GM21360 (cell line): ENCODE data around the gene GNLY.

ENCODE experiments used
- ATAC-seq: cut with Tn5 transposase; IDR thresholded peaks from one replicate; pipeline ENCODE4 v1.9.1; 2021; ENCODE audit warnings: mild to moderate bottlenecking, moderate library complexity; ENCODE audit not compliant: unreplicated experiment

Gene GNLY

GRCh38 chr2:85723707-85724360, 29.7 kb downstream of the GNLY start:
- no peak for ATAC-seq

DNA sequence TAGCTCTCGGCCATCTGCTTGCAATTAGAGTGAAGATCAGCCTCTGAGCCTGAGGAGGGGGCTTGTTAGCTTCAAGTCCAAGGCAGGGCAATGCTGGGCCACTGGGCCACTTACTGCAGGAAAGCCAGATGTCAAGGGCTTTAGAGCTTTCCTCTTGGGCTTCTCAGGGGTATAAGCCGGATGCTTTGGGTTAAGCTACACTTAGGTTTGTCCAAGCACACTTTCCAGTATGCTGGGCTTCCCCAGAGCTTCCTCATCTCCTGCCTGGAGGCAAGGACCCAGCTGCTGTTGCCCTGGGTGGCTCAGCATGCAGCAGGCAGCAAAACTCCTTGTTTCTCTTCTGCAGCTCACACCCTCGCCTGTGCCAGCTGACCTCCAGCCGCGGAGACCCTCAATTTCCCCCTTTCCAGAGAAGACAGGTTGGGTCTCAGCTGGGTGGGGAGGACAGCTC, 30.6 kb downstream of the GNLY start:
- no peak for ATAC-seq

GRCh38 chr2:85725451-85725850, 31.3 kb downstream of the GNLY start:
- no peak for ATAC-seq

DNA sequence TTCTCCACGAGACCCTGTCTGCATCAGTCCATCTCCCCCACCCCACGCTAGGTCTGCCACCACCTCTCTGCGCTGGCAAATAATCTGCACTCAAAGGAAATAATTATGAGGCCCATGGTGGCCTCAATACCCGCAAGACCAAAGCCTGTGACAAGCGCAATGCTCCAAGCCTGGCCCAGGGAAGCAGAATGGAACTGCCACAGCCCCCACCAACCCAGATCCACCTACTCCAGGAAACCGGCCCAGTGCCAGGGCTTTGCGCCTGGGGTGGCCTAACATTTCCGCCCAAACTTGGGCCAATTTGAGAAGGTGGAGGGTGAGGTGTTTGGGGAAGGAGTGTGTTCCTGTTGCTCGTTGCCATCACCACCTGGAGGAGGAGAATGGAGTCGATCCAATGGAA, 33.6 kb downstream of the GNLY start:
- no peak for ATAC-seq

DNA sequence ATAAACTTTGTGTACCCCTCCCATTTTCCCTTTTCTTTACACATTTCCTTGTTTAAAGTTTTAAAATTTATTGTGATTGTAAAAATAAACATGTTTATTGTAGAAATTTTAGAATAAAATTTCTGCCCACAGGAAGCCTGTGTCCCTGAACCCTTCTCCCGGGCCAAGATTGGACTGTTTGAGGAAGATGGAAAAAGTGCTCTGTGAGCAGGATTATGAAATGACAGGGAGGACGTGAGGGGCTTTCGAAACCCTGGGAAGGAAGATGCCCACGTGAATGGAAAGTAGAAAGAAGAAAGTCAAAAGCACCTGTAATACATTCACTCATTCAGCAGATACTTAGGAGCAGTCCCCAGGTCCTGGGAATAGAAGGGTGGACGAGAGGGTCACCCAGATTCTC, 34.2 kb downstream of the GNLY start:
- no peak for ATAC-seq

GRCh38 chr2:85728883-85729824, 35.0 kb downstream of the GNLY start:
- ATAC-seq = no peak

GRCh38 chr2:85729825-85730510, 35.8 kb downstream of the GNLY start:
- ATAC-seq = no peak

DNA sequence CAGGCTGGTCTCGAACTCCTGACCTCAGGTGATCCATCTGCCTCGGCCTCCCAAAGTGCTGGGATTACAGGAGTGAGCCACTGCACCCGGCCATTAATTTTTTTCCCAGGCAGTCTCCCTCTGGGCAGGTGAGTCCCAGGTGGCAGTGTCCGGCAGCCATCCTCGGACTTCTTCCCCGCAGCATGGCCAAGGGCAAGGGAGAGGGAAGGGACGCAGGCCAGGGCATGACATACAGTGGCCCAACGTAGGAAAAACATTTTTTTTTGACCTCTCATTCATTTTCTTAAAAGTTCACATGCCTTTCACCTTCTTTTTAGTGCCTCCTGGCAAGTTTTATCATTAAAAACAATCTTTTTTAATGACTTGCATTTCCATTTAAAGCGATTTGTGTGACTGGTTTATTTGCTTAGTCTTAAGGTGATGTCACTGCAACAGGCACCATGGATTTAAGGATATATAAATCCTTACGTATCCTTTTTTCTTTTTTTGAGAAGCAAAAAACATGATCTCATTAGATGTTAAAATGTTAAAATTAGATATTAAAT, 36.6 kb downstream of the GNLY start:
- ATAC-seq = no peak

GRCh38 chr2:85731606-85732005, 37.4 kb downstream of the GNLY start:
- ATAC-seq = no peak

DNA sequence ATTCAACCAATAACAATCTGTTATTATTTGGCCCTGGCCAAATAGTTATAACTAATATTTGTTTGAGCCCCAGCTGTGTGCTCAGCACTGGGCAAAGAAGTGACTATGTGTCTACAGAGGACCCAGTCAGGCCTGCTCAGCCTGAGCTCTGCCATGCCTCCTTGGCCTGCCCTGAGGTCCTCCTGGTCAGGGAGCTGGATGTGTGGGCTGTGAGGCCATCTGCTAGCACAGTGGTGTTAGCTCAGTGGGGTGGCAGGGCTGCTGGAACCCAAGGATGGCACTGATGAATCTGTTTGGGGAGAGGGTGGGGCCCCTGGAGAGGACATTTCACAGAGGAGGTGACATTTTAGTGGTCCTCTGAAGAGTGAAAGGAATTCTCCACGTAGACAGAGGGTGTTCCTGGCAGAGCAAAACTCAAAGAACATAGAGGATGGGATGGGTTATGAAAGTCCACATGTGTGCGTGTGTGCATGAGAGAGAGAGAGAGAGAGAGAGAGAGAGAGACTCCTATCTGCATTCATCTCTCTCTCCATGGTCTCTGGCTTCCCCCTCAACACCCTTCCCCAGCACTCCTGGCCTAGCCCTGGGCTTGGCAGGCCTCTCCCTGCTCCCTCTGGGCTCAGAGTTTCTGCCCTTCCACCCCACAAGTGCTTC, 38.4 kb downstream of the GNLY start:
- ATAC-seq = no peak

DNA sequence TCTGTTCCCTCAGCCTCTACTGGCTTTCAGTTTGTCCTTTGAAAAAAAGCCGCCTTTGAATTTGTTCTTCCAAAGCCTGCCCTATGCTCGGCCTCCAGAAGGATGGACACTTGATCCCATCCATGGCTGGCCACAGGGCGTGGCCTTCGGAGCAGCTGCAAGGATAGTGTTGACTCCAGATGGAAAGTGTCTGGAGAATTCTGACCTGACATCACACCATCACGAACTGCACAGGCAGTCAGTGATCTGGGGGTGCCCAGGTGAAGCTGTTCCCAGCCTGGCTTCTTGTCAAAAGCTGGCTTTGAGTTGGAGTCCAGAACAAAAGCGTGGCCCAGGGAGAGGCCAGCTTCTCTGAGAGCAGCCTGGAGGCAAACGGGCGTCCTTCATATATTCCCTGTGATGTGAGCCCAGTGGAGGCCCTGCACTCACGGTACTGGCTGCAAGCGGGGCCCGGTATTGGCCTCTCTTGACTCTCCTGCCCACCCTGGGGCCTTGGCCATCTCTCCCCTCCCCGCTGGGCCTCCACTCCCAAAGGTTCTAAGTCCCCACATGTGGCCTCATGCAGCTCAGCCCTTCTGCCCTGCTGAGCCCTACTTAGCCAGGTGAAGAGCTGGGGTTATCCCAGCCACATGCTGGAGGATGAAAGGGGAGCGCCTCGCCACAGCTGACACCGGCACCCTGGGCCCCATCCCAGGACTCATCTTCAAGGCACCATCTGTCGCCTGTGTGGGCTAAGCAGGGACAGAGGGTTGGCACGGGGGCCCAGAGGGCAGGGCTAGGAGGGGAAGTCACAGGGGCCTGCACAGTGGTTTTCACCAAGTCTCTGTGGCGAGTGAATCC, 39.2 kb downstream of the GNLY start:
- ATAC-seq = no peak

GRCh38 chr2:85734015-85734414, 39.9 kb downstream of the GNLY start:
- ATAC-seq = no peak

DNA sequence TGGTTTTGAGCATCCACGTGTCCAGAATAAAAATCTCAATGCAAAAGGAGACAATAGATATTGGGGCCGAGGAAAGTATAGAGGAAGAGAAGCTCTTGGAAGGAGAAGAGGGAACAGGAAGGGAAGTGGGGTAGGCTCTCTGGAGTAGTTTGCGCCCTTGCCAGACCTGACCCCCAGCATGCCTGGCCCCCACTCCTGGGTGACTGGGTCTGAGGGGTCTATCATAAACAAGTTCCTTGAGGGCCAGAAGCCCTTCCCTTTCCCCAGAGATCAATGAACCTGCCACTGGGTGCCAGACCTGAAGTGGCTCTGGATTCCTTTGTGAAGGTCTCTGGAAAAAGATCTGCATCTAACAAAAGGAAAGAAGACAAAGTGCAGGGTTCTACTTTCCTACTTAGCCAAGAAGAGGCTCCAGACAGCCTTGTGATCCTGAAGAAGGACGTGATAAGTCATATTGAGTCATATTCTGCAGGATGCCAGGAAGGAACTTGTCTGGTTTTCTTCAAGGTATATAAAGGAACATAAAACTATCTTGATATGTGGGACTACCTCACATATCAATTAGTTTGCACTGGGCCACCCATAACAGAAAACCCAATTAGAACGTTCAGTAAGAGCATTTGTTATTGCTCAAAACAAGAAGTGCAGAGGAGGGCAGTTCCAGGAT, 40.9 kb downstream of the GNLY start:
- no peak for ATAC-seq

DNA sequence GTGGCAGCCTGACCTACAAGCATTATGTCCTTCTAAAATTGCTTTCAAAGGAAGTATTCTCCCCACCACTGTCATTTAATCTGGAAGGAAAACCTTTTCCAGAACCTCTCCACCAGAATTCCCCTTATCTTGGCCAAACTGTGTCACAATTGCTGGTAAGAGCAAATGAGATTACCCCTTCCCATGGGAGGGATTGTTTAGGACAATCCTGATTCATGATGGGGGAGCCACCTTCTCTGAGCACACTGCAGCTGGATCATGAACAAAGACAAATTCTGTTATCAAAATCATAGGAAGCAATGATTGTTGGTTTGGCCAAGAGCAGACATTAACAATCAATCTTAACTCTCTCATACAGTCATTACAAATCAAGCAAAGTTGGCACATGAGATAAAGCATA, 41.5 kb downstream of the GNLY start:
- no peak for ATAC-seq

DNA sequence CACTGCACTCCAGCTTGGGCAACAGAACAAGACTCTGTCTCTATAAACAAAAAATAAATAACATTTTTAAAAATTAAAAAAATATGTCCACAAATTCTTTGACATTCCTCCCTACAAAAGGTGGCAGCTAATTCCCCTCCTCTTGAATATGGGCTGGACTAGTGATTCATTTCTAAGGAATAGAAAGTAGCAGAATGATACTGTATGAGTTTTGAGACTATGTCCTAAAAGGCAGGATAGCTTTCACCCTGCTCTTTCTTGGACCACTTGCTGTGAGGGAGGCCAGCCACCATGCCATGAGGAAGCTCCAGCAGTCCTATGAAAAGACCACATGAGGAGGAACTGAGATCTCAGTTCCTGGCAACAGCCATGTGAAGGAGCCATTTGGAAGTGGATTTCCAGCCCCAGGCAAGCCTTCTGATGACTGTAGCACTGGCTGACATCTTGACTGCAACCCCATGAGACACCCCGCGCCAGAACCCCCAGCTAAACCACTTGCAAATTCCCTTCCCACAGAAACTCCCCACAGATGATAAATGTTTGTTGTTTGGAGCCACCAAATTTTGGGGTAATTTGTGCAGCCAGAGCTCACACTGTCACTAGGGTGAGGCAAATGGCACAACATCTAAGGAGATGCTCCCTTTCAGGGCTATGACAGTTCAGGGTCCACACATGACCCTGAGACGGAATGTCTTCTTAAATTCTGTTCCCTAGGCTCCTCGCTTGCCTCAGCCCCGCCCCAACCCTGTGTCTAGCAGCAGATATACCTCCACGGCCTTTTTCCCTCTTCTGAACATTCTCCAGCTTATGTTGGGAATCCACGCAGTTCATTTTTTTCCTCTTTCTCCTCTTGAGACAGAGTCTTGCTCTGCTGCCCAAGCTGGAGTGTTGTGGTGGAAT, 42.5 kb downstream of the GNLY start:
- no peak for ATAC-seq

DNA sequence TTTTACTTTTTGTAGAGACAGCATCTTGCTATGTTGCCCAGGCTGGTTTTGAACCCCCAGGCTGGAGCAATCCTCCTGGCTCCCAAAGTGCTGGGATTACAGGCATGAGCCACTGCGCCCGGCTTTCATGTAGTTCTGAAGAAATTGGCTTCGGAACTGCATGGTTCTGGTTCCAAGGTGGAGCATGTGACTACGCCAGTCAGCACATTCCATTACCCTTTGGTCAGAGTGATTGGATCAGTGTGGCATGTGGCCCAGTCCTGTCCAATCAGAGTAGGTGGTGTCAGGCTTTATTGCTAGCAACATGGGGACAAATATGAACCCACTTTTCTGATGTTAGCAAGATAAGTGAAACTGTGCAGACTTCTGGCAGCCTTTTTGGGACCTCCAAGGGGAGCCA, 43.3 kb downstream of the GNLY start:
- no peak for ATAC-seq

DNA sequence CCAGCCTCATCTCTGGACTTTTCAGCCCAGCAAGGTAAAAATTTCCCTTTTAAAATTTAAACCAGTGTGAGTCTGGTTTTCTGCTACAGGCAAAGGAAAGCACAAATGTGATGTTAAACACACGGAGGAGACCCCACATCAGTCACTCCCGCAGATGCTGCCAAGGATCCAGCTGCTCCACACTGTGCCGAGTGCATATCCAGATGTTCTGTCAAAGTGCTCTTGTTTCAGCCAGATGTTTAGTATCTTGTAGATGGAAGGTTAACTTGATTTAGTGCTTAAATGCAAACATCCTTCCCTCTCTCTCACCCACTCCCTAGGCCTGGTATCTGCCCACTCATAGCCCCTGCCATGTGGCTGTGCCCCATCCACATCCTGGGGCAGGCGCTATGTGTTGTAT, 43.8 kb downstream of the GNLY start:
- no peak for ATAC-seq

DNA sequence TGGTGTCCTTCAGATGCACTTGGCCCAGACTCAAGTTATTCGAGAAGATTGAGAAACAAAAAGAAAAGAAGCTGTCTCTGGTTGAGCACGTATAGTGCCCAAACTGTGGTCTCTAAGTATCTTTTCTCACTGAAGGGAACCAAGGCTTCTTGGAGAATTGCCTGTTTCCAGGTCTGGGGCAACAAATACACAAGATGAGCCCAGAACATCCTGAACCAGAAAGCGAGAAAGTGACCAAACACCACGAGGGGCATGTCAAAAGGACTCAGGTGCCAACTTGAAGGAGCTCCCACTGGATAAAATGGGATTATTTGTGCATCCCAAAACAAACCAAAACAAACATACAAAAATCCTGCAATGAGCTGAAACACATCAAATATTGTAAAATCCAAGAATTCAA, 46.0 kb downstream of the GNLY start:
- ATAC-seq = no peak
